Kidney (tissue), 14 donors: ENCODE data around the gene RAPGEF1. TPM values are rescaled to one million over a fixed set of nuclear protein-coding genes. Genes with fewer than 3 reads are reported as not detected.

ENCODE experiments used
- DNase-seq, 5 donors: peaks; one replicate each; pipeline ENCODE4 v3.0.0-alpha.2; 2013 to 2020
- FAIRE-seq: peaks from 2 replicates; lab custom pipeline; 2012; peaks lifted over from hg19 to GRCh38; lab: Jason Lieb, UNC
- H3K27ac ChIP-seq, 2 donors: one replicate each; pipeline ENCODE4 v1.7.0; 2013; ENCODE audit warnings: low read depth in 2 of 2, low read length in 2 of 2, inconsistent platforms in 1 of 2
- H3K27me3 ChIP-seq: one replicate; pipeline ENCODE4 v1.7.1; 2013; ENCODE audit warnings: low read length, inconsistent platforms; ENCODE audit not compliant: control insufficient read depth, insufficient read depth
- H3K36me3 ChIP-seq, 3 donors: one replicate each; pipeline versions ENCODE4 v1.7.0 to v1.7.1; 2013; ENCODE audit warnings: low read length in 3 of 3, control low read depth in 1 of 3, inconsistent platforms in 1 of 3; ENCODE audit not compliant: insufficient read depth in 3 of 3, control insufficient read depth in 2 of 3
- H3K4me1 ChIP-seq, 3 donors: one replicate each; pipeline versions ENCODE4 v1.7.0 to v1.7.1; 2013; ENCODE audit warnings: low read length in 3 of 3, inconsistent platforms in 1 of 3, low read depth in 1 of 3; ENCODE audit not compliant: control insufficient read depth in 2 of 3, insufficient read depth in 2 of 3
- H3K4me3 ChIP-seq, 3 donors: one replicate each; pipeline versions ENCODE4 v1.7.0 to v1.8.1; 2013; ENCODE audit warnings: low read length in 3 of 3, control low read depth in 1 of 3, inconsistent platforms in 1 of 3
- H3K9ac ChIP-seq, 3 donors: one replicate each; pipeline versions ENCODE4 v1.7.0 to v1.7.1; 2013; ENCODE audit warnings: low read length in 3 of 3, control low read depth in 1 of 3, inconsistent platforms in 1 of 3
- H3K9me3 ChIP-seq, 3 donors: one replicate each; pipeline versions ENCODE4 v1.7.0 to v1.7.1; 2013; ENCODE audit warnings: low read length in 3 of 3, control low read depth in 1 of 3, inconsistent platforms in 1 of 3; ENCODE audit not compliant: control insufficient read depth in 2 of 3, insufficient read depth in 1 of 3
- CTCF ChIP-seq: IDR thresholded peaks from 3 replicates; pipeline ENCODE4 v1.5.1; 2012; ENCODE audit warnings: mild to moderate bottlenecking, moderate library complexity, borderline replicate concordance; ENCODE audit not compliant: insufficient read depth; ENCODE audit errors: extremely low read depth
- intact Hi-C: fragments of 100-400 bp; cut with DNase I; formaldehyde crosslinking; loops from one replicate; pipeline ENCODE4 v1.11.1; 2022
- polyA plus RNA-seq: library from polyadenylated mRNA; stranded (reverse); fragments of 350-450 nt; fragmentation: Illumina TruSeq; extraction: RNeasy Lipid Tissue Mini Kit (QIAGEN cat#74804); gene quantifications from one replicate; pipeline ENCODE4 v1.2.3, GENCODE V29; 2014; ENCODE audit warnings: low read depth, low replicate concordance; ENCODE audit not compliant: insufficient read depth
- total RNA-seq: library from RNA; stranded (reverse); fragmentation: NEBNext Ultra II Directional; extraction: Animal tissue kit (Norgen Biotek cat#: 25700); gene quantifications from one replicate; pipeline ENCODE4 v1.2.1, GENCODE V29; 2021
- donor health status: control.
- donor health status: control.
- donor health status: control.
- donor health status: control.
- donor health status: control.
- donor health status: DM: yes; HTN: yes; CAD: no.
- donor health status: Normal renal cell carcinoma (clear cell type).

The RAPGEF1 gene
- total and polyA plus RNA-seq, 2 donors from 2014 or later: 15.5 to 79.7 TPM

- DNase-seq (no peak), FAIRE-seq (no peak)
- H3K9ac ChIP-seq: no peak overlapping the region
- H3K36me3 ChIP-seq: peaks cover 0 to 42% (median 17%) of the 10 kb centered on the region in 3 donors
- no peak overlapping the region for H3K4me3 ChIP-seq
- intact Hi-C loops: no loop called here
- H3K4me1 ChIP-seq: peaks cover 0 to under 1% (median 0%) of the 10 kb centered on the region in 3 donors
- no peak overlapping the region for H3K27ac ChIP-seq
- no peaks in the 10 kb centered on the region for H3K27me3 ChIP-seq
- no peaks in the 10 kb centered on the region for H3K9me3 ChIP-seq
- TF ChIP-seq CTCF: no peak
Measured at GRCh38 chr9:131601683-131602181, 138.1 kb downstream of the RAPGEF1 start.

DNA sequence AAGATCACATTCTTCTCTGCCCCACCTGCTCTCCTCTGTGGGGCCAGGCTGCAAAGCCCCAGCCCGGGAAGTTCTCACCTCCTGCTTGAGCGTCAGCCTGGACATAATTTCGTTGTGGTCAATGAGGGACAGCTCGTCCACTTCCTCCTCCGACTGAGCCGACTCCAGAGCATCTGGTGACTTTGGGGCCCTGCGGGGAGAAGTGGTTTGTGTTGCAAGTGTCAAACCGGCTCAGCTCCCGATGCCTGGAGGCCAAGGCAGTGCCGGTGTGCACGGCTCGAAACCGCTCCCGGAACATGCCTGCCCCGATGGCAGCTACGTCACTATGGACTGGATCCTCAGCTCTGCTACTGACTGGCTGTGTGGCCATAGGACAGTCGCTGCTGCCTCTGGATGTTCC, 141.8 kb downstream of the RAPGEF1 start:
- intact Hi-C loops: no loop called here
- H3K9ac ChIP-seq: no peak overlapping the region
- H3K27me3 ChIP-seq: no peaks in the 10 kb centered on the region
- TF ChIP-seq CTCF: no peak
- no peak overlapping the region for H3K4me3 ChIP-seq
- no peak for FAIRE-seq
- DNase-seq: no peak
- H3K36me3 ChIP-seq: peaks cover 0 to 51% (median 27%) of the 10 kb centered on the region in 3 donors
- no peak overlapping the region for H3K27ac ChIP-seq
- H3K4me1 ChIP-seq: no peaks in the 10 kb centered on the region
- no peaks in the 10 kb centered on the region for H3K9me3 ChIP-seq

DNA sequence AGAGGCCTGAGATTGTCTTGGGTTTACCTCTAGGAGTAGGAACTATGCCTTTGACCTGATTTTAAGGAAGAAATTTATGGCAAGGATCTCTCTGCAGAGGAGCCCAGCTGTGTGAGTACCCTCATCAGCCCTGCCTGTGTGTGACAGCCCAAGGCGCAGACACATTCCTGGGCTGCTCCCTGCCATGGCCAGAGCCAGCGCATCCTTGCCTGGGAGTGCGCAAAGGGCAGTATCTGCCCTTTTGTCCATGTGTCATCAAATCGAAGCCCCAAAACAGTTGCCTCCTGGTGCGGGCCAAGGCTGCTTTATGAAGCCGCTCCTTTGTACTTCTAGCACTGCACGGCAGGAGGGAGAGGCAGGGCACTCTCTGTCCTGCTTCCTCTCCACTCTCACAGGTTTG, 142.6 kb downstream of the RAPGEF1 start:
- Histone ChIP-seq H3K27me3 (no peaks in the 10 kb centered on the region), H3K4me1 (no peaks in the 10 kb centered on the region), H3K9ac (no peak overlapping the region), H3K36me3 (peaks cover 0 to 48% (median 27%) of the 10 kb centered on the region in 3 donors), H3K9me3 (no peaks in the 10 kb centered on the region), H3K27ac (no peak overlapping the region), H3K4me3 (no peak overlapping the region)
- no peak for DNase-seq
- intact Hi-C loops: no loop called here
- no peak for TF ChIP-seq CTCF
- no peak for FAIRE-seq

DNA sequence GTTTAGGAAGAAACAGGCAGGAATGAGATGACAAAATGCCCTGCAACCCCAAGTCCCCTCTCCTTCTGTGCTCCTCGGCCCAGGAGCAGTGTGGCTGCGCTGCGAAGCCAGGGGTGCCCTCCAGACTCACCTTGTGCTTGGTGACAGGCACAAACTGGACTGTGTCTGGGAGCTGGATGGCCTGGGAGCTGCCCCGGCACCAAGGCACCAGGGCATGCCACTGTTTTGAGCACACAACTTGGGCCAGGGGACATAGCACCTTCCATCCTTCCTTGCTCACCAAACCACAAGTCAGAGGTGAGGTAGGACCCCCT, 143.5 kb downstream of the RAPGEF1 start:
- intact Hi-C loops: no loop called here
- Histone ChIP-seq H3K36me3 (peaks cover 0 to 46% (median 27%) of the 10 kb centered on the region in 3 donors), H3K4me3 (no peak overlapping the region), H3K27ac (no peak overlapping the region), H3K9me3 (no peaks in the 10 kb centered on the region), H3K27me3 (no peaks in the 10 kb centered on the region), H3K9ac (no peak overlapping the region), H3K4me1 (no peaks in the 10 kb centered on the region)
- DNase-seq (no peak), FAIRE-seq (no peak)
- TF ChIP-seq CTCF: no peak
